Ascending aorta (tissue), 2 donors: Measurements from ENCODE around the gene CHRM4. TPM values are rescaled to one million over a fixed set of nuclear protein-coding genes. Genes with fewer than 3 reads are reported as not detected.

ENCODE experiments used
- DNase-seq, 2 donors: peaks; one replicate each; pipeline ENCODE4 v3.0.0-alpha.2; 2019; ENCODE audit warnings: low spot score in 2 of 2
- H3K27ac ChIP-seq, 2 donors: fragments of 200-600 bp; sonication (generic); one replicate each; pipeline ENCODE4 v1.5.1; 2016 to 2017; ENCODE audit warnings: mild to moderate bottlenecking in 1 of 2
- H3K27me3 ChIP-seq: fragments of 200-600 bp; sonication (generic); one replicate; pipeline ENCODE4 v1.5.1; 2017
- H3K36me3 ChIP-seq, 2 donors: fragments of 200-600 bp; sonication (generic); one replicate each; pipeline ENCODE4 v1.5.1; 2016
- H3K4me1 ChIP-seq, 2 donors: fragments of 200-600 bp; sonication (generic); one replicate each; pipeline ENCODE4 v1.5.1; 2016 to 2017; ENCODE audit warnings: mild to moderate bottlenecking in 1 of 2
- H3K4me3 ChIP-seq, 2 donors: fragments of 200-600 bp; sonication (generic); one replicate each; pipeline ENCODE4 v1.5.1; 2016 to 2017; ENCODE audit warnings: mild to moderate bottlenecking in 1 of 2
- H3K9me3 ChIP-seq, 2 donors: fragments of 200-600 bp; sonication (generic); one replicate each; pipeline ENCODE4 v1.5.1; 2016
- CTCF ChIP-seq, 3 experiments: fragments of 200-600 bp in 2 of 3; fragments of 450-650 bp in 1 of 3; sonication (generic) in 2 of 3; IDR thresholded peaks; one replicate each; pipeline ENCODE4 v1.5.1; 2016 to 2019; ENCODE audit warnings: antibody characterized with exemption in 3 of 3, mild to moderate bottlenecking in 1 of 3, moderate library complexity in 1 of 3
- intact Hi-C: fragments of 100-400 bp; cut with DNase I; formaldehyde crosslinking; loops from one replicate; pipeline ENCODE4 v1.15.1; 2023
- total RNA-seq: library from RNA; depleted of rRNA; stranded (reverse); fragments of >200 nt; gene quantifications from one replicate; pipeline ENCODE4 v1.1.0, GENCODE V29; 2016

CHRM4 gene
- total RNA-seq, 1 donor from 2014 or later, result not detected

- Histone ChIP-seq H3K27ac (no peak overlapping the region), H3K4me3 (no peak overlapping the region), H3K27me3 (no peaks in the 10 kb centered on the region), H3K9me3 (no peaks in the 10 kb centered on the region), H3K36me3 (peaks cover 17 to 24% of the 10 kb centered on the region in 2 donors), H3K4me1 (peaks cover 9 to 11% of the 10 kb centered on the region in 2 donors)
- no peak for TF ChIP-seq CTCF (IDR thresholded peaks at IDR 0.05)
- DNase-seq, result no peak
- intact Hi-C loops, result loop anchor here (1.0 kb wide), 1 partner anchor 21 kb away; the partner anchor contains the start of gene DGKZ
Observed at GRCh38 chr11:46367916-46368267, 23.7 kb downstream of the CHRM4 start.

- peak; percentile 85 to 90 (median 87) for TF ChIP-seq CTCF (IDR thresholded peaks at IDR 0.05)
- Histone ChIP-seq H3K27ac (no peak overlapping the region), H3K9me3 (no peaks in the 10 kb centered on the region), H3K36me3 (peaks cover 17 to 22% of the 10 kb centered on the region in 2 donors), H3K27me3 (no peaks in the 10 kb centered on the region), H3K4me3 (no peak overlapping the region), H3K4me1 (peaks cover 9 to 13% of the 10 kb centered on the region in 2 donors)
- intact Hi-C loops, result loop anchor here (1.0 kb wide), 1 partner anchor 20 kb away; the partner anchor contains the start of gene DGKZ
- DNase-seq, result no peak
Observed at GRCh38 chr11:46367244-46367915, 24.2 kb downstream of the CHRM4 start.

- TF ChIP-seq CTCF (IDR thresholded peaks at IDR 0.05), result no peak
- DNase-seq, result no peak
- Histone ChIP-seq H3K9me3 (no peaks in the 10 kb centered on the region), H3K27ac (no peak overlapping the region), H3K27me3 (no peaks in the 10 kb centered on the region), H3K4me1 (peaks cover 9 to 18% of the 10 kb centered on the region in 2 donors), H3K4me3 (no peak overlapping the region), H3K36me3 (peaks cover 16 to 17% of the 10 kb centered on the region in 2 donors)
- intact Hi-C loops, result loop anchor here (1.0 kb wide), 1 partner anchor 19 kb away; the partner anchor contains the start of gene DGKZ
Observed at GRCh38 chr11:46366661-46367161, 24.9 kb downstream of the CHRM4 start.

- DNase-seq, result no peak
- H3K9me3 ChIP-seq, result no peaks in the 10 kb centered on the region
- no peak overlapping the region for H3K27ac ChIP-seq
- no peak for TF ChIP-seq CTCF (IDR thresholded peaks at IDR 0.05)
- H3K4me3 ChIP-seq, result no peak overlapping the region
- intact Hi-C loops, result no loop called here
- peaks cover 11 to 14% of the 10 kb centered on the region in 2 donors for H3K36me3 ChIP-seq
- peaks cover 9 to 21% of the 10 kb centered on the region in 2 donors for H3K4me1 ChIP-seq
- H3K27me3 ChIP-seq, result no peaks in the 10 kb centered on the region
Observed at GRCh38 chr11:46366260-46366659, 25.3 kb downstream of the CHRM4 start.

GRCh38 chr11:46364791-46365190 is 26.8 kb downstream of the CHRM4 start:
- H3K9me3 ChIP-seq, result no peaks in the 10 kb centered on the region
- no peak for DNase-seq
- no peaks in the 10 kb centered on the region for H3K27me3 ChIP-seq
- no peak overlapping the region for H3K4me3 ChIP-seq
- TF ChIP-seq CTCF (IDR thresholded peaks at IDR 0.05), result no peak
- no peak overlapping the region for H3K27ac ChIP-seq
- H3K36me3 ChIP-seq, result peaks cover 2 to 8% of the 10 kb centered on the region in 2 donors
- peaks cover 14 to 27% of the 10 kb centered on the region in 2 donors for H3K4me1 ChIP-seq
- intact Hi-C loops, result no loop called here
